ENCODE results near the gene CX3CR1.

CX3CR1 gene

DNA sequence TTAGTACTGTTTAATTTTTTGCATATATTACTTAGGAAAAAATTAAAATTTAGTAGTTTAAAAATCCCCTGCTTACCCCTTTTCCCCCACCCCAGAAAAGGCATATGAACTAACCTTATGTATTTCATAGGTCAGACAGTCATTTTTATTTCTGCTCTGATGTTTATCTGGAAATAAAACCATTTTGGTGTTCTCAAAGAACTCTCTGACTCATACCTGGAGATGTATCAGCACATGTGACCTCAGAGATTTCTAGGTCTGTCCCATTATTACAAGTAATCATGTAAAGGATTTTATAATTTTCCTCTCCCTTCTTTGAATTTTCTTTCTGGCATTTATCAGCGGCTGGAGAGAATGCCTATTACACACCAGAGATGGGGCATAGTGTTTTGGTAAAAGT is 35.6 kb upstream of the CX3CR1 start:
- ChIA-PET CTCF (no interaction called here), POLR2A (no interaction called here)
- no peak for DNase-seq (ENCODE audit: extremely low spot score)
- TF ChIP-seq ARNT (IDR thresholded peaks at IDR 0.05): no peak
- TF ChIP-seq, protein P1, sequence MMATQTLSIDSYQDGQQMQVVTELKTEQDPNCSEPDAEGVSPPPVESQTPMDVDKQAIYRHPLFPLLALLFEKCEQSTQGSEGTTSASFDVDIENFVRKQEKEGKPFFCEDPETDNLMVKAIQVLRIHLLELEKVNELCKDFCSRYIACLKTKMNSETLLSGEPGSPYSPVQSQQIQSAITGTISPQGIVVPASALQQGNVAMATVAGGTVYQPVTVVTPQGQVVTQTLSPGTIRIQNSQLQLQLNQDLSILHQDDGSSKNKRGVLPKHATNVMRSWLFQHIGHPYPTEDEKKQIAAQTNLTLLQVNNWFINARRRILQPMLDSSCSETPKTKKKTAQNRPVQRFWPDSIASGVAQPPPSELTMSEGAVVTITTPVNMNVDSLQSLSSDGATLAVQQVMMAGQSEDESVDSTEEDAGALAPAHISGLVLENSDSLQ (IDR thresholded peaks at IDR 0.05): no peak
- no peak for TF ChIP-seq ELF4 (IDR thresholded peaks at IDR 0.05)
- TF ChIP-seq FOXK2 (IDR thresholded peaks at IDR 0.05): no peak
- TF ChIP-seq FOXM1 (IDR thresholded peaks at IDR 0.05; ENCODE audit: borderline replicate concordance): no peak
- TF ChIP-seq CTBP1 (IDR thresholded peaks at IDR 0.05; ENCODE audit: borderline replicate concordance): no peak
- no peak for TF ChIP-seq HDGF (IDR thresholded peaks at IDR 0.05; ENCODE audit: borderline replicate concordance)
- TF ChIP-seq BHLHE40 (IDR thresholded peaks at IDR 0.05; ENCODE audit: borderline replicate concordance): no peak
- TF ChIP-seq TARDBP (IDR thresholded peaks at IDR 0.05): no peak
- no peak for TF ChIP-seq FOXA1 (IDR thresholded peaks at IDR 0.05)
- no peak for TF ChIP-seq SUZ12 (IDR thresholded peaks at IDR 0.05)

DNA sequence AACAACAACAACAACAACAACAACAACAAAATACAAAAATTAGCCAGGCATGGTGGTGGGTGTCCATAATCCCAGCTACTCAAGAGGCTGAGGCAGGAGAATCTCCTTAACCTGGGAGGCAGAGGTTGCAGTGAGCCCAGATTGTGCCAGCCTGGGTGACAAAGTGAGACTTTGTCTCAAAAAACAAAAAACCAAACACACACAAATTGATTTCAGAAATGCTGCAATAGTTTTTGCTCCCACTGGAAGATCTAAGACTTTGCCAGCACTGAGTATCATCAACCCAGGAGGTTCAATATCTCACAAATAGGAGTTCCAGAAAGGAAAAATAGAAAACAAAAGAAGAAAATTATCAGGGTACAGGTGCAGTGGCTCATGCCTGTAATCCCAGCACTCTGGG is 33.5 kb upstream of the CX3CR1 start:
- POLR2A ChIA-PET: no interaction called here
- CTCF ChIA-PET: no interaction called here
- no peak for TF ChIP-seq LEF1 (IDR thresholded peaks at IDR 0.05; ENCODE audit: borderline replicate concordance)
- no peak for TF ChIP-seq FOXM1 (IDR thresholded peaks at IDR 0.05; ENCODE audit: borderline replicate concordance)
- TF ChIP-seq NFRKB (IDR thresholded peaks at IDR 0.05): no peak
- no peak for TF ChIP-seq TARDBP (IDR thresholded peaks at IDR 0.05)
- TF ChIP-seq ZNF384 (IDR thresholded peaks at IDR 0.05): no peak
- no peak for TF ChIP-seq HDGF (IDR thresholded peaks at IDR 0.05; ENCODE audit: borderline replicate concordance)
- no peak for TF ChIP-seq FOXA1 (IDR thresholded peaks at IDR 0.05)
- no peak for TF ChIP-seq CTBP1 (IDR thresholded peaks at IDR 0.05; ENCODE audit: borderline replicate concordance)
- TF ChIP-seq, protein P1 (IDR thresholded peaks at IDR 0.05): no peak
- no peak for TF ChIP-seq FOXK2 (IDR thresholded peaks at IDR 0.05)
- DNase-seq (ENCODE audit: extremely low spot score): no peak

DNA sequence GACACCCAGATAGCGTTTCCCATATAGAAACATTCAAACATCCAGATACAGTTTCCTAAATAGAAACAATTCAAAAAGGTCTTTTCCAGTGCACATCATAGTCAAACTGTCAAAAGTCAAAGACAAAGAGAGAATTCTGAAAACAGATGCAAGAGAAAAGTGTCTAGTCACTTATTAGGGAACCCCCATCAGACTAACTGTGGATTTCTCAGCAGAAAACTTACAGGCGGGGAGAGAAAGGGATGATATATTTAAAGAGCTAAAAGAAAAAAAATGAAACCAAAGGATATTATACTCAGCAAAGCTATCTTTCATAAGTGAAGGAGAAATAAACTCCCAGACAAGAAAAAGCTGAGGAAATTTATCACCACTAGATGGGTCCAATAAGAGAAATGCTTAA is 22.3 kb upstream of the CX3CR1 start:
- POLR2A ChIA-PET: no interaction called here
- DNase-seq (ENCODE audit: extremely low spot score): no peak
- no peak for TF ChIP-seq SUZ12 (IDR thresholded peaks at IDR 0.05)
- TF ChIP-seq NFRKB (IDR thresholded peaks at IDR 0.05): no peak
- no peak for TF ChIP-seq ZNF384 (IDR thresholded peaks at IDR 0.05)
- TF ChIP-seq HDGF (IDR thresholded peaks at IDR 0.05; ENCODE audit: borderline replicate concordance): no peak
- TF ChIP-seq FOXA1 (IDR thresholded peaks at IDR 0.05): no peak
- TF ChIP-seq L3MBTL2 (conservative IDR thresholded peaks at IDR 0.05): no peak
- TF ChIP-seq, protein P1 (IDR thresholded peaks at IDR 0.05): no peak
- TF ChIP-seq ELF4 (IDR thresholded peaks at IDR 0.05): no peak
- TF ChIP-seq CTBP1 (IDR thresholded peaks at IDR 0.05; ENCODE audit: borderline replicate concordance): no peak
- no peak for TF ChIP-seq LEF1 (IDR thresholded peaks at IDR 0.05; ENCODE audit: borderline replicate concordance)
- TF ChIP-seq ARNT (IDR thresholded peaks at IDR 0.05): no peak
- no peak for TF ChIP-seq FOXK2 (IDR thresholded peaks at IDR 0.05)
- no peak for TF ChIP-seq BHLHE40 (IDR thresholded peaks at IDR 0.05; ENCODE audit: borderline replicate concordance)
- TF ChIP-seq FOXM1 (IDR thresholded peaks at IDR 0.05; ENCODE audit: borderline replicate concordance): no peak
- no peak for TF ChIP-seq TARDBP (IDR thresholded peaks at IDR 0.05)
- TF ChIP-seq SP1 (IDR thresholded peaks at IDR 0.05): no peak
- CTCF ChIA-PET: interaction anchor here (1.1 to 1.9 kb wide), 2 partner anchors 10 to 13 kb away, joined by 3 to 7 read pairs; no protein-coding TSS in a partner anchor

DNA sequence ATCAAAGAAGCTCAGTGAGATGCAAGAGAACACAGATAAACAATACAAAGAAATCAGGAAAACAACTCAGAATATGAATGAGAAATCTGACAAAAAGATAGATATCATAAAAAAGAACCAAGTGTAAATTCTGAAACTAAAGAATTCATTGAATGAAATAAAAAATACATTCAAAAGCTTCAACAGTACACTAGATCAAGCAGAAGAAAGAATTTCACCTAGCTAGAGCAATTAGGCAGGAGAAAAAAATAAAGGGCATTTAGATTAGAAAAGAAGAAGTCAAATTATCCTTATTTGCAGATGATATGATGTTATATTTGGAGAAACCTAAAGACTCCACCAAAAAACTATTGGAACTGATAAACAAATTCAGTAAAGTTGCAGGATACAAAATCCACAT is 19.4 kb upstream of the CX3CR1 start:
- ChIA-PET CTCF (no interaction called here), POLR2A (no interaction called here)
- no peak for DNase-seq (ENCODE audit: extremely low spot score)
- no peak for TF ChIP-seq CTBP1 (IDR thresholded peaks at IDR 0.05; ENCODE audit: borderline replicate concordance)
- TF ChIP-seq, protein P1 (IDR thresholded peaks at IDR 0.05): no peak
- no peak for TF ChIP-seq FOXA1 (IDR thresholded peaks at IDR 0.05)
- no peak for TF ChIP-seq SUZ12 (IDR thresholded peaks at IDR 0.05)
- no peak for TF ChIP-seq ELF4 (IDR thresholded peaks at IDR 0.05)
- TF ChIP-seq ARNT (IDR thresholded peaks at IDR 0.05): no peak
- TF ChIP-seq ZNF384 (IDR thresholded peaks at IDR 0.05): no peak
- no peak for TF ChIP-seq LEF1 (IDR thresholded peaks at IDR 0.05; ENCODE audit: borderline replicate concordance)
- TF ChIP-seq FOXK2 (IDR thresholded peaks at IDR 0.05): no peak
- TF ChIP-seq NFRKB (IDR thresholded peaks at IDR 0.05): no peak
- no peak for TF ChIP-seq SP1 (IDR thresholded peaks at IDR 0.05)
- TF ChIP-seq HDGF (IDR thresholded peaks at IDR 0.05; ENCODE audit: borderline replicate concordance): no peak
- TF ChIP-seq TARDBP (IDR thresholded peaks at IDR 0.05): no peak
- no peak for TF ChIP-seq FOXM1 (IDR thresholded peaks at IDR 0.05; ENCODE audit: borderline replicate concordance)
- no peak for TF ChIP-seq BHLHE40 (IDR thresholded peaks at IDR 0.05; ENCODE audit: borderline replicate concordance)
- no peak for TF ChIP-seq L3MBTL2 (conservative IDR thresholded peaks at IDR 0.05)

DNA sequence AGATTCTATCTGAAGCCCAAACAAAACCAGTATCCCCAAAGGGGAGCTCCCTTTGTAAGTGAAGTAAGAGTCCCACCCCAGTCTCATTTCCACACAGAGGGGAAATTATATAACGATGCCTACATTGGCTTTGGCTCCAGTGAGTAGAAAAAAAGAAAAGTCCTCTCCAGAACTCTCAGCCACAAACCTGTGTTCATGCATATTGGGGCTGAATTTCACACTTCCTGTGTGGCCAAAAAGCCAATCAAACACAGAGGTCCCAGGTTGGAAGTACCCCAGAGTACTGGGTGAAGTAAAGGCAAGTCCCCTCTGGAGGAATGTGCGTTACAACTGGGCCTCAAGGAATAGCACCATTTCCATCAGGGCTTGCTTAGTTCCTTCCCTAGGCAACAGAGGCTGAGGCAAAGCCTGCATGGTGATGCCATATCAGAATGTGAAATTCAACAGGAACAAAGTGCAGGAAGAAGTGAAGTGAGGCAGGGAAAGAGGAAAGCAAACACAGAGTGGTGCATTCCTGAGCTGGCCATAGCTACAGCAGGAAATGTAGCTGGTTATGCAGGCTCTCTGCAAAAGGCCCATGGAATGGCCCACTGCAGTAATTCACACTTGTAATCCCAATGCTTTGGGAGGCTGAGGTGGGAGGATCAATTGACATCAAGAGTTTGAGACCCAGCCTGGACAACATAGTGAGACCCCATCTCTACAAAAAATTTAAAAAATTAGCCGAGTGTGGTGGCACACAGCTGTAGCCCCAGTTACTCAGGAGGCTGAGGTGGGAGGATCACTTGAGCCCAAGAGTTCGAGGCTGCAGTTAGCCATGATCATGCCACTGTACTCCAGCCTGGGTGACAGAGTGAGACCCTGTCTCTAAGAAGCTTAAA is 16.6 kb upstream of the CX3CR1 start:
- ChIA-PET POLR2A (no interaction called here), CTCF (interaction anchor here (0.6 kb wide), 1 partner anchor 19 kb away, joined by 3 read pairs; no protein-coding TSS in a partner anchor)
- no peak for DNase-seq (ENCODE audit: extremely low spot score)
- TF ChIP-seq BHLHE40 (IDR thresholded peaks at IDR 0.05; ENCODE audit: borderline replicate concordance): no peak
- TF ChIP-seq, protein P1 (IDR thresholded peaks at IDR 0.05): no peak
- no peak for TF ChIP-seq ZNF384 (IDR thresholded peaks at IDR 0.05)
- no peak for TF ChIP-seq SP1 (IDR thresholded peaks at IDR 0.05)
- no peak for TF ChIP-seq ELF4 (IDR thresholded peaks at IDR 0.05)
- no peak for TF ChIP-seq FOXK2 (IDR thresholded peaks at IDR 0.05)
- TF ChIP-seq L3MBTL2 (conservative IDR thresholded peaks at IDR 0.05): no peak
- no peak for TF ChIP-seq LEF1 (IDR thresholded peaks at IDR 0.05; ENCODE audit: borderline replicate concordance)
- no peak for TF ChIP-seq CTBP1 (IDR thresholded peaks at IDR 0.05; ENCODE audit: borderline replicate concordance)
- TF ChIP-seq SUZ12 (IDR thresholded peaks at IDR 0.05): no peak
- TF ChIP-seq TARDBP (IDR thresholded peaks at IDR 0.05): no peak
- no peak for TF ChIP-seq FOXM1 (IDR thresholded peaks at IDR 0.05; ENCODE audit: borderline replicate concordance)
- TF ChIP-seq HDGF (IDR thresholded peaks at IDR 0.05; ENCODE audit: borderline replicate concordance): no peak
- TF ChIP-seq FOXA1 (IDR thresholded peaks at IDR 0.05): no peak
- TF ChIP-seq ARNT (IDR thresholded peaks at IDR 0.05): no peak
- TF ChIP-seq NFRKB (IDR thresholded peaks at IDR 0.05): no peak
